Stimulated activated CD8-positive, alpha-beta memory T cell treated with anti-CD3 and anti-CD28 coated beads, Interleukin-2, amount 100 ng/mL, for 48 hours (primary cell): ENCODE results near the gene NAT8.
"Not testable (repeated sequence)": the region's sequence is repeated elsewhere in the genome, so short reads cannot be mapped to it uniquely, and the experiment has no call there.

ENCODE experiments used
- DNase-seq, 2 donors: peaks; one replicate each; pipeline ENCODE4 v3.0.0-alpha.2; 2020; ENCODE audit warnings: low read depth in 2 of 2

NAT8 gene

GRCh38 chr2:73642338-73643018 lies at the start of gene NAT8:
Gene NAT8 (minus strand): TSS chr2:73642422. CDS start chr2:73641628, 794 bp downstream.
- no peak for DNase-seq

GRCh38 chr2:73690372-73691088 lies 48.3 kb upstream of the NAT8 start:
- not testable (repeated sequence) for DNase-seq

- not testable (repeated sequence) for DNase-seq
These were observed 46.3 kb upstream of the NAT8 start for GRCh38 chr2:73688494-73688893.

- DNase-seq: no peak
These were observed 43.7 kb upstream of the NAT8 start for GRCh38 chr2:73685764-73686438.

GRCh38 chr2:73684905-73685304 lies 42.7 kb upstream of the NAT8 start:
- not testable (repeated sequence) for DNase-seq

- not testable (repeated sequence) for DNase-seq
These were observed 42.1 kb upstream of the NAT8 start for GRCh38 chr2:73684325-73684724.

GRCh38 chr2:73679951-73680571 lies 37.8 kb upstream of the NAT8 start:
- DNase-seq: not testable (repeated sequence)

- not testable (repeated sequence) for DNase-seq
These were observed 37.0 kb upstream of the NAT8 start for GRCh38 chr2:73679237-73679636.

- DNase-seq: not testable (repeated sequence)
These were observed 35.8 kb upstream of the NAT8 start for GRCh38 chr2:73678008-73678407.

- DNase-seq: not testable (repeated sequence)
These were observed 34.0 kb upstream of the NAT8 start for GRCh38 chr2:73676211-73676610.

- DNase-seq: not testable (repeated sequence)
These were observed 32.5 kb upstream of the NAT8 start for GRCh38 chr2:73674696-73675157.

- DNase-seq: not testable (repeated sequence)
These were observed 27.8 kb upstream of the NAT8 start for GRCh38 chr2:73669976-73670375.

- DNase-seq: not testable (repeated sequence)
These were observed 25.0 kb upstream of the NAT8 start for GRCh38 chr2:73667239-73667638.

GRCh38 chr2:73654175-73654574 lies 12.0 kb upstream of the NAT8 start:
- no peak for DNase-seq

- no peak for DNase-seq
These were observed 10.1 kb upstream of the NAT8 start for GRCh38 chr2:73652348-73652747.

- DNase-seq: no peak
These were observed 9.5 kb upstream of the NAT8 start for GRCh38 chr2:73651591-73652230.

- not testable (repeated sequence) for DNase-seq
These were observed 5.5 kb upstream of the NAT8 start for GRCh38 chr2:73647690-73648089.

- DNase-seq: no peak
These were observed 507 bp downstream of the NAT8 start for GRCh38 chr2:73641767-73642062.

- no peak for DNase-seq
These were observed 1.1 kb downstream of the NAT8 start for GRCh38 chr2:73640946-73641766.

GRCh38 chr2:73640511-73640911 lies 1.7 kb downstream of the NAT8 start:
- DNase-seq: no peak

- DNase-seq: no peak
These were observed 3.8 kb downstream of the NAT8 start for GRCh38 chr2:73638429-73638828.
